GM21360 (cell line): ENCODE measurements around the gene TMEM95.
"Not testable (repeated sequence)": the region's sequence is repeated elsewhere in the genome, so short reads cannot be mapped to it uniquely, and the experiment has no call there.

Source experiments
- ATAC-seq: cut with Tn5 transposase; IDR thresholded peaks from one replicate; pipeline ENCODE4 v1.9.1; 2021; ENCODE audit warnings: mild to moderate bottlenecking, moderate library complexity; ENCODE audit not compliant: unreplicated experiment

TMEM95 gene

DNA sequence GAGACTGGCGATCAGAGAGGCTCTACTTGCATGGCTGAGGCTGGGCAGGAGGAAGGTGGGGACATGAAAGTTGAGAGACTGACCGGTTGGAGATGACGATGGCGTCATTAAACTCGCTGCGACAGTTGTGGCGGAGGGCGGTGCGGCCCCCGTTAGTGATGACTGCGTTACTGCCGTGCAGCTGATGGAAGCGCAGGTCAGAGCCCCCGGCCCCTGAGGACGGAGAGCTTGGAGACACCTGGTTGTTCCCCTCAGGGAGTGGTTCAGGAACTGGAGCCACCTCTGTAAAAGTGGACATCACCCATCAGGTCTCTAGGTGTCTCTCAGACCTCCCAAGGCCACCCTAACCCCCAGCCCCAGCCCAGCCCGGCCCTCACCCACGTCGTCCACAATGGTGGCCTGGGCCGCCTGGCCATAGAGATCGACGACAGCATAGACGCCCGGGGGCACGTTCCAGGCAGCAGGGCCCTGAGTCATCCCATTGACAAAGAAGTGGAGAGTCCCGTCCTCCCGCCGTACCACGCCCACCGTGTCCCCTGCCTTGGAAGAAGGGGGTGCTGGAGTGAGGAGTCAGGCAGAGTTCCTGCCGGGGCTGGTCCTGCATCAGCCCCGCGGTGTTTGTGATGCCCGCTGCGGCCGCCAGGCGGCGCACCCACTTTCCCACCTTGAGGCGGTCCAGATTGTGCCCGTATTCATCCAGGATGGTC is 31.1 kb upstream of the TMEM95 start:
- no peak for ATAC-seq

DNA sequence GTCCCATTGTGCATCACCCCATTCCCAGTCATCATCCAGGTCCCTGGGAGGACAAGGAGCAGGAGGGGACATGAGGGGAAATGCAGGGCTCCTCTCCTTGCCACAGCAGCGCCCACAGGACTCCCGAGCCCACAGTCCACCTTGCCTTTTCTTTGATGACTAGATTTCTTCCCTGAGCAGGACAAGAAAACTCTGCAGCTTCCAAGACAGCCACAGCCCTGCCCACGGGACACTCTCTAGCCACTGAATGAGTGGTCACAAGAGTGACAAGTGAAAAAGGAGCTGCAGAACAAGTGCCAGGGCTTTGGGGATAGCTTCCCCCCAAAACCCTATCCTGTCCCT is 30.5 kb upstream of the TMEM95 start:
- no peak for ATAC-seq

DNA sequence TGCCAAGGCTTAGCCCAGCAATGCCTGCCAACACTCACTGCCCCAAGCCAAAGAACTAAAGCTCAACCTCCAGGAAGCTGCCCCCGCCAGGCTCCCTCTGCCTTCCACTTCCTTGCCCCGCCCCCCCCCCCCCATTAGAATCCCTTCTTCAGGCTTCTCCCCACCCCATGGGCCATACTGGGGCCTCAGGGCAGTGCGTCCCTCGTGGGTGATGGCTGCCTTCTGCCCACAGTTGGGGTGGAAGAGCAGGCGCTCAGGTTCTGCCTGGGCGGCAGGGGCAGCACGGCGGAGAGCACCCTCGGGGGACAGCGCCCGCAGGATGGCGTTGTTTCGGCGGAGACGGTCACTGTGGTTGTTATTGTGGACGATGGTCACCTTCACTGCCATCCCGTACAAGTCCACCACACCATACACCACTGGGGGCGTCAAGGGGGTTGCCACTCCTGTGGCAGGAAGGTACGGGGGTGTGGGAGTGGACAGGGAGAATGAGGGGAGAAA is 29.9 kb upstream of the TMEM95 start:
- ATAC-seq: no peak

DNA sequence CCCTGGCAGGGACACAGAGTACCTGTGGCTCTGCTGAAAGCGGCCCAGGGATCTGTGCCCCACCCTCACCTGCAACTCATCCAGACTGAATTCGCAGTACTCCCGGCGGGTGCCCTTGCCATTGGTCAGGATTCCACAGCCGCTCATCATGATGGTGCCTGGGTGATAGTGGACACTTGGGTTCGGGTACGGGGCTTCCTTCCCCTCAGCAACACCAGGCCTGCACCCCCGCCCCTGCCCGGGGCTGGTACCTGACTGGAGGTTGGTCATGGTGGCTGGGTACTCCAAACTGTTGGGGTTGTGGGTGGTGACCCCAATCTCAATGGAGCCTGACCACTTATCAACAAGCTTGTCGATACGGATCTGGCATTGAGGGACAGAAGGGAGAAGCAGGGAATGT is 28.8 kb upstream of the TMEM95 start:
- no peak for ATAC-seq

DNA sequence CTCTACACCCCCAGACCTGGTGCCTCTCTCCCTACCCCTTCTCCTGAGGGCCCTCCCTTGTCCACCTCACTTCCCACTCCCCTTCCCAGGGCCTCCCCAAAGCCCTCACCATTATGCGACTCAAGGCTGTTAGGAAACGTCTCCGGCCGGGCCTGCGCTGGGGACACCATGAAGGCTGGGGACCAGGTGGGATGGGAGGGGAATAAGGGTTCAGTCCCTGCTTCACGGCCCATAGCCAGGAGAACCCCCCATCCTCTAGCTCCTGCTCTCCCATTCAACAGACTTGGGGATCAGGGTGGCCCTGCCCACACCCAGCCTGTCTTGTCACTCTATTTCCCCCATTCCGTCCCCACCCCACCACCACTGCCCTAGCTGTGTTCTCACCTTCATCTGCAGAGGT is 27.9 kb upstream of the TMEM95 start:
- ATAC-seq: no peak

DNA sequence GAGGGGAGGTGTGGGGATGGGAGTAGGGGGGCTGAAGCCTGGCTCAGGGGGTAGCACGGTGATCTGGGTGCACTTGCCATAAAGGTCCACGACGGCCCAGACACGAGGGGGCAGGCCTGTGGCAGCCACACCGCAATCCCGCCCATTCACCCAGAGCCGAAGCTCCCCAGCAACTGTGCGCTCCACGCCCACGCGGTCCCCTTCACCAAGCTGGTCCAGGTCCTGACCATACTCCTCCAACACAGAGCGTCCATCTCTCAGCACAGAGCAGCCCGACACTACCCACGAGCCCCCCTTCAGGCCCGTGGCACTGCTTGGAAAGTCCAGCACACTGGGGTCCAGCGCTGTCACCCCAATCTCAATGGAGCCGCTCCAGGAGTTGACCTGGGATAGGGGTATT is 27.5 kb upstream of the TMEM95 start:
- ATAC-seq: no peak

DNA sequence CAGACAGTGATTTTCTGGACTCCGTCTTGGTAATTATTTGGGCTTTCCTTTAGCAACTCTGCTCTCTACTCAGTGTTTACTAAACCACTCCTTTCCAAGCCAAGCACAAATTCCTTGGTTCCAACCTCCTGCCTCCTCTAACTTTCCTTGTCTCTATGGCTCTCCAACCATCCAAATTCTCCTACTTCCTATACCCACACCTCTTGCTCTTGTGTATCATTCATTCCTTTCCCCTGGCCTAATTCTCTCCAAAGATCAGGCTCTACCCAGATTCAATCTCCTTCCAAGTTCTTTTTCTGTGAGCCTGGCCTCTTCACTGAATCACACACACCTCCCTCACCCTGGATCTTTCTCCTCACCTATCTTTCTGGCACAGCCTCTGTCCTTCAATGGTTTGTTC is 26.9 kb upstream of the TMEM95 start:
- ATAC-seq: no peak

DNA sequence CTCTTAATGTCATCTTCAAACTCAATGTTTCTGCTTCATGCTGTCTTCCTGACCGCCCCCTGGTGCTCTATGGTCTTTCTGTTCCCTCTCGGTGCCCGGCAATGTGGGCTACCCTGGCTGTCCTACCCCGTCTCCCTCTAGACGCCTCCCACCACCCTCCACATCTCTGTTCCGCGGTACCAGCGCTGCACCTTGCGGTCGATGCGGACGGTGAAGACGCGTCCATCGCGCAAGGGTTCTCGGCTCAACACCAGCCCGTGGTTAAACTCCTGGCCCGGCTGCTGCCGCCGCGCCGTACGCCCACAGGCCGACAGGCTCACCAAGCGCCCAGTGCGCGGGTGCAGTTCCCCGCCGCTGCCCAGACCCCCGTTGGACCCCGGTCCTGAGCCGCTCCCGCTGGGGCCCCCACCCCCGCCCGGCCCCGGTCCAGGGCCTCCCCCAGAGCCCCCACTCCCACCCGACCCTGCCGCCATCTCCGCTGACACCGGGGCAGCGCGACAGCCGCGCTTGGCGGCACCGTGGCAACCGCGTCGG is 26.0 kb upstream of the TMEM95 start, which contains the start of gene NEURL4:
Gene NEURL4, minus strand, starts transcription at position 496 of the 534 bp plus-strand sequence. Its CDS starts 23 bp downstream, at position 473.
- ATAC-seq: no peak

DNA sequence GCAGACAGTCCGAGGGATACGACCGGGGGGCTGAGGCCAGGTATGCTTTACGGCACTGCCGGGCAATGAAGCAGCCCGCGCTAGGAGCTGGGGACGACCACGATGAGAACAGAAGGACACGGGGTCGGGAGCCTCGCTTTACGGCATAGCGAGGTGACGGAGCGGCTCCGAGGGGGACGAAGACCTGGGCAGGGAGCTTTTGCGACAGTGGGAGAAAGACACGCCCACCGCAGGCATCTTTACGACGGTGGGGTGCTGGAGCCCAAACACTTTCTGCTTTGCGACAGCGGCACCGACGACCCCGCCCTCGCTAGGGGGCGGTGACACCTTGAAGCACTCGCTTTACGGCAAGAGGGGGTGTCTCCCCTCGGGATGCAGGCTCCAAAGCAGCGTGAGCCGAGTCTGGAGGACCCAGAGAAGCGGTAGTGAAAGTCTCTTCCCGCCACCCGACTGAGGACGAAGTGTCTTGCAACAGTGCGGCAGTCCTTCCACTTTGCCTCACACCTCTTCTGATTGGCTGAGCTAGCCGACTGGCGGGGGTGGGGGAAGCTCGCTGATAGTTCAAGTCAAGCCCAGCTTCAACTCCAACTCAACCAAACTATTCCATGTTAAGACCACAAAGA is 25.5 kb upstream of the TMEM95 start:
- peak; percentile 50 for ATAC-seq

DNA sequence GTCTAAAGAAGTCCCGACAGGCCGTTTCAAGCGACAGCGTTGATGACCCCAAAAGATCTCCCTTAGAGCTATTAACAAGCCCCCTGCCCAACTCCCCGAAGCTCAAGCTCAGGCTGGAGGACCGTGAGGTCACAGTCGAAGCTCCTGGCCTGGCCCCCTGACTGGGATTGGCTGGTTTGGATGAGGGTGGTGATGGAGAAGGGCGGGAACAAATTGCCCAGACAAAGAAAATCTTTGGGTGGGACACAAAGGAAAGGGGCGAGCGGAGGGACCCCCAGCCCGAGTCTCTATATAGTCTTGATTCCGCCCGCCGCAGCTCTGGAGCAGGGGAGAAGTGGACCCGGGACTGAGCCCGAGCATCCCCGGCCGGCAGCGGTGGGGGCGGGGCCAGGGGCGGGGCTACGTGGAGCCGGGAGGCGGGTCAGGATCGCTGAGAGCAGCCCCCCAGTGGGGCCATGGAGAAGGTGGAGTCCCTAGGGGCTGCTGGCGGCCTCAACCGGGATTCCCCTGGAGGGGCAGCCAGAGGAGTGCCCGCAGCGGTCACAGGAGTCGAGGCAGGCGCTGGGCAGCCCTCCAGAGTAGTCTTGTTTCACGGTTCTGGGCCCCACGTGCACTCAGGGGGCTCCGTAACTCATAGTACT is 24.8 kb upstream of the TMEM95 start:
- peak; percentile 26 for ATAC-seq

DNA sequence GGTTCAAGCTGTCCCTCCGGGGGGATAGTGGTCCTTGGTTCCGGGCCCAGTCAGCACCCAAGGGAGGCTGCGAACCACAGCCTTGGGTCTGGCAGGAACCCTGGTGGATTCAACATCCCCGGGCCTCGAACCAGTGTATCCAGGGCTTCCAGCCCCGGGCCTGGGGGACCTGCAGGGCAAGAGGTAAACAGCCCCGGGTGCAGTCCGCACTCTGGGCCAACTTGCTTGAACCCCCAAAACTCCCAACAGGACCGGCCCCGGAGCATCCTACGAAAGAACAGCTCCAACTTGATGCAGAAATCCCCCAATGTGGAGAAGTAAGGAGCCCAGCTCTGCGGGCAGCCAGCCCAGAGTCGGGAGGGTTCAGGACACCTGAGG is 24.3 kb upstream of the TMEM95 start:
- no peak for ATAC-seq

DNA sequence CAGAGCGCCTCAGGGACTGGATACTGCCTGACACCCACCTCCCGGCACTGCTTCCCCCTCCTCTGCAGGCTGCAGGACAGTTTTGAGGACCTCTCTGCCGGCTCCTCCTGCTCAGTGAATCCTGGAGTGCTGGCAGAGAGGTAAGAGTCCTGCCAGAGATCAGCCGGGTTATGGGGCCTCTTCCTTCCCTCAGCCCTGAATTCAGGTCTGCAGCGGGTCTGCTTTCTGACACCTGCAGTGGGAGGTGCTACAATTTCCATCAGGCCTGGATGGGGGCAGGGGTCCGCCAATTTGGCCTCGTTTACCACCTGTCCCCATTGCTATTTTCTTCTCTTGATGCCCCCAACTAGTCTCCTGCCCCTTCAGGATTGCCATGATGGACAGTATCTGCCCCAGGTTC is 22.8 kb upstream of the TMEM95 start:
- ATAC-seq: no peak

DNA sequence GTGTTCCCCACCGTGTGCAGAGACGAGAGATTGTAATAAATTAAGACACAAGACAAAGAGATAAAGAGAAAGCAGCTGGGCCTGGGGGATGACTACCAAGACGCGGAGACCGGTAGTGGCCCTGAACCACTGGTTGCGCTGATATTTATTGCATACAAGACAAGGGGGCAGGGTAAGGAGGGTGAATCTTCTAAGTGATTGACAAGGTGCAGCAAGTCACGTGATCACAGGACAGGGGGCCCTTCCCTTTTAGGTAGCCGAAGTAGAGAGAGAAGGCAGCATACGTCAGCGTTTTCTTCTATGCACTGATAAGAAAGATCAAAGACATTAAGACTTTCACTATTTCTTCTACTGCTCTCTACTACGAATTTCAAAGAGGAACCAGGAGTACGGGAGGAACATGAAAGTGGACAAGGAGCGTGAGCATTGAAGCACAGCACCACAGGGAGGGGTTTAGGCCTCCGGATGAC is 22.3 kb upstream of the TMEM95 start:
- ATAC-seq: not testable (repeated sequence)

DNA sequence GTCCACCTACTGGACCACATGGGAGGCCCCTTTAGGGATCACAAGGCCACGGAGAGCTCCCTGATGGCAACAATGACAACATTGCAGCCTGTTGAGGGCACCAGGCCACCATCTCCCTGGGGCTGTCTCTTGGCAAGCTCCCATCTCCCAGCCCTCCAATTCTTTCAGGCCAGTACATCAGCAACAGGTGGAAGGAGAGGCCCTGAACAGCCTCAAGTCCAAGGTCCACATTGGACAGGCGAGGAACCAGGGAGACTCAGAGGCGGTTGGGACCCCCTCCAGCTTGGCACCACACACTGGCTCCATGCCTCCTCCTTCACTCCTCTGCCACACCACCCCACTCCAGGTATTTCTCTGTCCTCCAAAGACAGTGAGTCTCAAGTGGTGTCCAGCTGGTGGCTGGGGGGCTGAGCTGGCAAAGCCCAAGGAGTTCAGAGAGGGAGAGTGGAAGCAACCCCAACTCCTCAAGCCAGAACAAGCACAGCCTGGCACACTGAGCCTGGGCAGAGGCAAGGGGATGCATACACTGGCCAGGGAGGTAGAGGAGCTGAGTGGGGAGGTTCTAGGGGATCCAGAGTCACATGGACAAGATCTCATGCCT is 19.9 kb upstream of the TMEM95 start:
- ATAC-seq: no peak

DNA sequence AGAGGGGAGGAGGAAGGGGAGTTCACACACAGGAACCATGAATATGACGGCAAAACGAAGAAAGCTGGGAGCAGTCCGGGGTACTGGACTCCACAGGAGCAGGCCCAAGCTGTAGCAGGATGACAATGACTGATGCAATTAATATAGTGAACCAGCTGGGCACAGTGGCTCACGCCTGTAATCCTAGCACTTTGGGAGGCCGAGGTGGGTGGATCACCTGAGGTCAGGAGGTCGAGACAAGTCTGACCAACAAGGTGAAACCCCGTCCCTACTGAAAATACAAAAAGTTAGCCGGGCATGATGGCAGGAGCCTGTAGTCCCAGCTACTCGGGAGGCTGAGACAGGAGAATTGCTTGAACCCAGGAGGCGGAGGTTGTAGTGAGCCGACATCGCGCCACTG is 19.2 kb upstream of the TMEM95 start:
- ATAC-seq: not testable (repeated sequence)

DNA sequence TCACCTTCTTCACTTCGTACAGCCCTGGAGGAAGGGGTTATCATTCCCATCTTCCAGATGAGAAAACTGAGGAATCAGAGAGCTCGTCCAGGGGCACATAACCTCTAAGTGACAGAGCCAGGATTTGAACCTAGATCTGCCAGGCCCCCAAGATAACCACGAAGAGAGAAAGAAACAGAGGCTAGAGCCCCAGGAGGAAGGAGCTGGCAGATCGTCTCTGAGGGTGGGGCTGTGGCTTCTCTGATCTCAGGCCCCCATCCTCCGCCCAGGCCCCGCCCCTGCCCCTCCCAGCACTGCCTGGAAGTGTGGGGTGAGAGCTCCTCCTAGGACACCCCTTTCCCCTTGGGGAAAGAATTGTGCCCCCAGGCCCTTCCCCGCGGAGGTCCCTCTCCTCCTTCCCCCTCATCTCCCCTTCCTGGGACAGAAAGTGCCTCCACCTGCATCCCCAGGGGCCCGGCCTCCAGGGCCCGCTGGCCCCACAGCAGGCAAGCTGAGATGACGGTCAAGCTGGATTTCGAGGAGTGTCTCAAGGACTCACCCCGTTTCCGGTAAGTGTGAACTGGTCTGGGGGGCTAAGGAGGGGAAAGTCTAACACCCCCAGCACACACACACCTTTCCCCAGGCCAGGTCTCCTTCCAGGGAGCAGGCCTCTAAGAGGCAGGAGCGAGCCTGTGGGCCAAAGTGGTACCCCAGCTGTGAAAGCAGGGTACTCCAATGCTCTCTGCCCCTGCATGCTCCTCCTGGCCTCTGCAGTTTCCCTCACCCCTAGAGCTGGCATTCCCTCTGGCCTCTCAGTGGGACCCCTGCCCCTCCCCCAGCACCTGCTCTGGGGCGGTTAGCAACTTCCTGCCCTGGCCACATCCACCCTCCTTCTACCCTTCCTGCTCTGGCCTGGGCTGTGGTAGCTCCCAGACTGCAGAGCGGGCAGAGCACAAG is 18.4 kb upstream of the TMEM95 start, which contains the start of gene ACAP1:
Gene ACAP1, plus strand, starts transcription at position 290 of the 936 bp plus-strand sequence. Its CDS starts 206 bp downstream, at position 496.
- ATAC-seq: no peak

DNA sequence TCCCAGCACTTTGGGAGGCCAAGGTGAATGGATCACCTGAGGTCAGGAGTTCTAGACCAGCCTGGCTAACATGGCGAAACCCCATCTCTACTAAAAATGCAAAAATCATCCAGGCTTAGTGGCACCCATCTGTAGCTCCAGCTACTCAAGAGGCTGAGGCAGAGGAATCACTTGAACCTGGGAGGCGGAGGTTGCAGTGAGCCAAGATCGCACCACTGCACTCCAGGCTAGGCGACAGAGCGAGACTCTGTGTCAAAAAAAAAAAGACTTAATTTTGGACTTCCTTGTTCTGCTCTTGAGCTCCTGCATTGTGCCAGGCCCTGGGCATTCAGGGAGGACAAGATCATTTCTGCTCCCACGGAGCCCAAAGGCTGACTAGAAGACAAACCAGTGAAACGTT is 17.4 kb upstream of the TMEM95 start:
- ATAC-seq: not testable (repeated sequence)

DNA sequence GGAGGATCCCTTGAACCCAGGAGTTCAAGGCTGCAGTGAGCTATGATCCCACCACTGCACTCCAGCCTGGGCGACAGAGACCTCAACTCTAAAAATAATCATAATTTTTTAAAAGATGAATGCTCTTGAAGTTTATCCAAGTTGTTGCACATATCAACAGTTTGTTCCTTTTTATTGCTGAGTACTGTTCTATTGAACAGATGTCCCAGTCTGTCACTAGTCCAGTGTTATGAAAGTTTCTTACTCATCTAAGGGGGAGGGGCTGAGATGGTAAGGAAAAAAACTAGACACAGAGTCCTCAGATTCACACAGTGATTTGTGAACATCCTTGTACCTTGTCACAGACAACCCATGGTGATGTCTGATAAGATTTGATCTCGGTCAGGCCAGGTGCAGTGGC is 14.8 kb upstream of the TMEM95 start:
- ATAC-seq: no peak

DNA sequence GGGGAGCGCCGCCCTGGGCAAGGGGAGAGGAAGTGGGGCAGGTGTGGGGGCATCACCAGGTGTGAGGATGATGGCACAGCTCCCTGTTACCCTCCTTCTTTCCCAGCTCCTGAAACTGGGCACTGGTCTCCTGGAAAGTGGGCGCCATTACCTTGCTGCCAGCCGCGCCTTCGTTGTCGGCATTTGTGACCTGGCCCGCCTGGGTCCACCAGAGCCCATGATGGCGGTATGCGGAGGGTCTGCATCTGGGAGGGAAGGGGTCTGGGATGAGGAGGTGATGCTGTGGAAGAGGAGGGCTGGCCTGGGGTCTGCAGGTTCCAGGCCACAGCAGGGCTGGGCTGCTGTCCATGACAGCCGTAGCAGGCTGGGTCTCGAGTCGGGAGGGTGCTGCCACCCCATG is 13.1 kb upstream of the TMEM95 start:
- ATAC-seq: no peak

DNA sequence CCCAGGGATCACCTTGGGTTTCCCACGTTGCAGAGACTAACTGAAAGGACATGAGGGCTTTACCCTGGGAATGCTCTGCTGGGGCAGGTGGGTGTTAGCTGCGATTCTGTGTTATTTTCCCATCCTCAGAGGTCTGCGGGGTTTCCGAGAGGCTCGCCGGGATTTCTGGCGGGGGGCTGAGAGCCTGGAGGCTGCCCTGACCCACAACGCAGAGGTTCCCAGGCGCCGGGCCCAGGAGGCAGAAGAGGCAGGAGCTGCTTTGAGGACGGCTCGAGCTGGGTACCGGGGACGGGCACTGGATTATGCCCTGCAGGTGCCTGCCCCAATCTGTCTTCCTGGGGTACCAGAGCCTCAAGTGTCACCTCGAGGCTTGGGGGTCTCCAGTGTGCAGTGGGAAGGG is 11.7 kb upstream of the TMEM95 start:
- no peak for ATAC-seq
